Activated T-cell treated with anti-CD3 and anti-CD28 coated beads, Interleukin-2, amount 50 U/mL, for 48 hours (primary cell): ENCODE results near the gene RBFOX2.
"Not testable (repeated sequence)": the region's sequence is repeated elsewhere in the genome, so short reads cannot be mapped to it uniquely, and the experiment has no call there.

Experiments
- DNase-seq, 2 experiments: peaks; one replicate each; pipeline ENCODE4 v3.0.0-alpha.2; 2020

RBFOX2 gene

GRCh38 chr22:36008131-36008530 is 20.5 kb downstream of the RBFOX2 start:
- DNase-seq: no peak

- no peak for DNase-seq
Measured at GRCh38 chr22:36003972-36004674, 24.5 kb downstream of the RBFOX2 start.

DNA sequence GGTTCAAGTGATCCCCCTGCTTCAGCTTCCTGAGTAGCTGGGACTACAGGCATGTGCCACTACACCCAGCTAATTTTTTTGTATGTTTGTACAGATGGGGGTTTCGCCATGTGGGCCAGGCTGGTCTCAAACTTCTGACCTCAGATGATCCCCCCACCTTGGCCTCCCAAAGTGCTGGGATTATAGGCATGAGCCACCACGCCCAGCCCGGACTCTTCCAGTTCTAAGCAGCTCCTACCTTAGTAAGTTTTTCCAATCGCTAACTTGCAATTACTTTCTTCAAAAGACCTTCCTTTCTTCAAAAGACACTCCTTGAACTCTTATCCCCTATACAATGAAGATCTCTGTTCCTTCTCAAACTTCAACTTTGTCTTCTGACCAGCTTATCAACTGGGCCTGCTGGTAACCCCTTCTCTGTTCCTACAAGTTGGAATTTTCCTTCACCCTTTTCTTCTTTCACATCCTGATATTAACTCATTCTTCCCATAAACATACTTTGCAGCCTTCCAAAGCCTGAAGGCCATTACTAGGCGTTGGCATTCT is 25.8 kb downstream of the RBFOX2 start:
- DNase-seq: no peak

DNA sequence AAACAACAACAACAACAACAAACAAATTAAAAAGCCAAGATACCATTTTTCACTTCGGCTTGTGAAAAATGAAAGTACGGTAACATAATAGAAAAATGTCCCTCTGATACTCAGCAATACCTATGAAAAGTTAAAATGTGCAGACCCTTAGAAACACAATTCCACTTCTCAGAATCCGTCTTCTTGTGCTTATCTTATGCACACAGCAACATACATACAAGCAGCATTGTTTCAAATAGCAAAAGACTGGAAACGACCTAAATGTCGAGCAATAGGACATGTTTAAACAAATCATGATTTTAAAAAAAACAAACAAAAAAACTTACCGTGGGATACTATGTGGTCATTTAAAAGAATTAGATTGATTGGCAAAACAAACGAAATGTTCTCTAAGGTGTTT is 26.5 kb downstream of the RBFOX2 start:
- DNase-seq: no peak

DNA sequence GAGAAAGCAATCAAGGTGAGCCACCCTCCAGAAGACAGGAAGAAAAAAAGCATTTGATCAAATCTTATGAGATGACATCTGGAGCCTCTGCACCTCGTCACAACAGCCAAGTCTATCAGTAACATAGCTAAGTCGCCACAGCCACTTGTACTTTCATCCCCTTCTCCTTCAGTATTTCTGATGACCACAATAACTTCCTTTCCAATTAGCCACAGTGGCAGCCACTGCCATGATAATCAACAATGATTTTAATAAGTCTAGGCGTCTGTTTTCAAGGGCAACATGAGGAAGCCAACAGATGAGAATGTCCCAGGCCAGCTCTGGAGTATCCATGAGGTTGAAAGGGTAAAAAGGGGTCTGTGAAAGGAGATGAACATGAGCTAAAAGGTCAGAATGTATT is 29.9 kb downstream of the RBFOX2 start:
- no peak for DNase-seq

DNA sequence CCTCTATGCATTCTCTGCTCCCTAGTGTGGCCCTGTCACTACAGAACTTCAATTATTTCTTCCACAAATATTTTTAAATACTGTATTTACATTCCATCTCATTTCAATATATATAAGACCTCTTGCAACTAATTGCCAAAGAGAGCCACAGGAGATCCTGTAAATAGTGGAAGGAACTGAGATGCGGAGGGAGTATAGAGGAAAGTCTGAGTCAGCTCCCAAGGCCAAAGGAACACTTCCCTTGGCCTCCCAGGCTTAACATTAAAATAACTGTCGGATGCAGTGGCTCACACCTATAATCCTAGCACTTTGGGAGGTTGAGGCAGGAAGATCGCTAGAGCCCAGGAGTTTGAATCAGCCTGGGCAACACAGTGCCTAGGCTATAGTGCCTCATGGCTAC is 31.2 kb downstream of the RBFOX2 start:
- DNase-seq: no peak

- DNase-seq: no peak
Measured at GRCh38 chr22:35996596-35996995, 32.0 kb downstream of the RBFOX2 start.

- no peak for DNase-seq
Measured at GRCh38 chr22:35995772-35996171, 32.9 kb downstream of the RBFOX2 start.

DNA sequence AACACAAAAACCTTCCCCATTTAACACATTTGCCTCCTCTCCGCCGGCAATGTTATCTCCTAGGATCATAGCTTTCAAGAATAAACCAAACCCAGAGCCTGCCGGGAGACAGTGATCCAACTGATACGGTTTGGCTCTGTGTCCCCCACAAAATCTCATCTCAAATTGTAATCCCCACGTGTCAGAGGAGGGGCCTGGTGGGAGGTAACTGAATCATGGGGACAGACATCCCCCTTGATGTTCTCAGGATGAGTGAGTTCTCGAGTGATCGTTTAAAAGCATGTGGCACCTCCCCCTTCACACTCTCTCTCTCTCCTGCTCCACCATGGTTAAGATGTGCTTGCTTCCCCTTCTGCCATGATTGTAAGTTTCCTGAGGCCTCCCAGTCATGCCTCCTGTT is 33.3 kb downstream of the RBFOX2 start:
- DNase-seq: no peak

GRCh38 chr22:35993727-35994126 is 34.9 kb downstream of the RBFOX2 start:
- not testable (repeated sequence) for DNase-seq

DNA sequence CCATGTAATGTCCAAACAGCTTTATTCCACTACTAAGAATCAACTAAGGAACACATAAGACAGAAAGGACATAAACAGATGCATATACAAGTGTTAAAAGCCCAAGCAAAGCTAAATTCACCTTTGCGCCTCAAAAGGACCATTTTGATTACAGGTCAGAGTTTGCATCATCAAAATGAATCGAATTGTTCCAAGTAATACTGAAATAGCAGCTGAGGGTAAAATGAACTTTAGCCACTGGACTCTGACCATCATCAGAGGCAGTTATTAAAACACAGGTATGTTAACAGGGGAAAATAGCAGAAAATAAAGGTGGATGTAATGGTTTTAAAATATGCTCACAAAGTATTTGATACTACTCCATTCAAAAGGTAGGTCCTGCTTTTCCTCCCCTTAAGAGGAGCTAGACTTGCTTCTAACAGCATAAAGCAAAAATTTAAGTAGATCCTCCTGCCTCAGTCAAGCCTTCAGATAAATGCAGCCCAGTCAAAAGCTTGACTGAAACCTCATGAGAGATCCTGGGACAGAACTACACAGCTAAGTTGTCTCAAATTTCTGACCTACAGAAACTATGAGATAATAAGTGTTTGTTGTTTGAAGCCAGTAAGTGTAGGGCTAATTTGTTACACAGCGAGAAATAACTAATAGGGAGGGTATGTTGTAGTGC is 35.4 kb downstream of the RBFOX2 start:
- DNase-seq: no peak

GRCh38 chr22:35991168-35991567 is 37.5 kb downstream of the RBFOX2 start:
- DNase-seq: no peak

DNA sequence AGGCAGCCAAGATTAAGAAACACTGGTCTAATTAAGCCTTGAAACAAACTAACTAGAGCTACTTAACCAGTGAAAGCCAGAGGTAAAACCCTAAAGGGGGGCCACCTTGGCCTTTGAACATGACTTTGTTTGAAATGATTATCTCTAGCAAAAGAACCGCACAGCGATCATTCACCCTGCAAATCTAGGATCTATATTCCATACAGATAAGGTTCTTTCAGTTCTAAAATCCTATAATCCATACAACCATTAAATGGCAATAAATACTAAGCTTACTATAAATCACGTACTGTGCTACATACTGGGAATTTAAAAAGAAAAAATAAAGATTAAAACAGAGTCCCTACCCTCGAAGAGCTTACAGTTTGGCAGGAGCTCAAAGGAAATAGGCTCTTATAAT is 40.6 kb downstream of the RBFOX2 start:
- no peak for DNase-seq

DNA sequence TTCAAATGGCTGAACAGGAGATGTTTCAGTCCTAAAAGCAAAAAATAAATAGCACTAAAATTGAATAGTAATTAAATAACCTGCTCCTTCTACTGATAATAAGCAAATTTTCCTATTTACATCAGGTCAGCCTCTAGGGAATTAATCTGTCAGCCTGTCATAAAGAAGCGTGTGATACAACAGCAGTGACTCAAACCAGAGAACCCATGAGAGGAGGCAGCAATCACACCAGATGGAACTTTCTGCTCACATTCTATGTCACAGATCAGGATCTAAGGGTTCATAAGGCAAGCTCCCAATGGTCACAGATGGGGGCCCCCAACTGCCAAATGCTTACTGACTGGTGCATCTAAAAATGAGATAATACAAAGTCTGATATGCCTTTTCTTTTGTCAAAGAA is 41.1 kb downstream of the RBFOX2 start:
- DNase-seq: no peak

GRCh38 chr22:35986088-35986487 is 42.5 kb downstream of the RBFOX2 start:
- no peak for DNase-seq

- no peak for DNase-seq
Measured at GRCh38 chr22:35985371-35985770, 43.3 kb downstream of the RBFOX2 start.

- DNase-seq: no peak
Measured at GRCh38 chr22:35984183-35985175, 44.1 kb downstream of the RBFOX2 start.

DNA sequence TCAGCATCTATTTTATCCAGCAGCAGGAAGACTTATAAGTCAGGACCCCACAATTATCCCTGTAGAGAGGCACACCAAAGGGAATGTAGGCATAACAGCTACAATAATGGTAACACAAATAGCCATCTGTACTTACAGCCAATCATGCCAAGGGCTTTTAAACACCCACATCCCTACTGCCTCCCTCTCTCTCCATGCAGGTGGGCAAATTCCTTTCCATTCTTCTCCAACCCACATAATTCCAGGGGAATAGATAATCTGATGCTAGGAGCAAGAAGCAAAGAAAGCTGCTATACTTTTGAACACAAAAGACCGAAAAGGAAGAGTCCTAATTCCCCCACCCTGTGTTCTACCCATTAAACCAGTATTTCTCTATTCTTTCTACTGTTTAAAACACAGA is 46.7 kb downstream of the RBFOX2 start:
- no peak for DNase-seq

GRCh38 chr22:35978889-35979288 is 49.7 kb downstream of the RBFOX2 start:
- no peak for DNase-seq

- no peak for DNase-seq
Measured at GRCh38 chr22:35978201-35978600, 50.4 kb downstream of the RBFOX2 start.

DNA sequence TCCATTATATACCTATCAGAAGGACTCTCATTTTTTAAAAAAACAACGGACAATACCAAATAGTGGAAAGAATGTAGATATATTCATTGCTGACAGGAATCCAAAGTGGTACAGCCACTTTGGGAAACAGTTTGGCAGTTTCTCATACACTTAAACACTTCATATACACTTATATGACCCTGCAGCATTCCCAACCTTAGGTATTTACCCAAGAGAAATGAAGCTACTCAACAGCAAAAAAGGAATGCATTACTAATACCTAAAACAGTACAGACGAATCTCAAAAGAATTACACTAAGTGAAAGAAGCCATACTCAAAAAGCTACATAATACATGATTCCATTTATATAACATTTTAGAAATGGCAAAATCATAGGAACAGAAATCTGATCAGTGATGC is 51.5 kb downstream of the RBFOX2 start:
- DNase-seq: no peak

DNA sequence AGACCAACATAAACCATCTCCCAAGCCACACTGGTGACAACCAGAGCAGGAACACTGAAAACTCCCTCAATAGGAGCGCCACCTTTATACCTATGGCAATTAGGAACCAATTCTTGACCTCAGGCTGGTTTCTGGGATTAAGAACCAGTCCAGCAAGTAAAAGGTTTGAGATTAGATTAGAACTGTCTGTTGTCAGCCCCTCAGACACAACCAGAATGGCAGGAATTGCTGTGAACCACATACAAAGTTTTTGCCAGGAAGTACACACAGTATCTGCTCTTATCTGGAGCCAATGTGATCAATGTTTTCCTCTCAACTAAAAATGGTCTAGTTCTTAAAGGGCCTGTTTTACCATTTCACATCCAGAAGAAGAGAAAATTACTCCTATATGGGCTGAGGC is 55.2 kb downstream of the RBFOX2 start:
- no peak for DNase-seq

- DNase-seq: no peak
Measured at GRCh38 chr22:35972559-35972958, 56.1 kb downstream of the RBFOX2 start.
